HG03066 (cell line): ENCODE results near the gene ZNF143.

Source experiments
- ATAC-seq: cut with Tn5 transposase; IDR thresholded peaks from one replicate; pipeline ENCODE4 v1.9.1; 2021; ENCODE audit warnings: low read depth; ENCODE audit not compliant: unreplicated experiment

ZNF143 gene

GRCh38 chr11:9573052-9573774 lies 112.4 kb downstream of the ZNF143 start, which contains the start of gene WEE1:
WEE1 (plus strand) TSS chr11:9573670; CDS start chr11:9573934, 264 bp downstream.
- ATAC-seq, result peak; percentile 77

DNA sequence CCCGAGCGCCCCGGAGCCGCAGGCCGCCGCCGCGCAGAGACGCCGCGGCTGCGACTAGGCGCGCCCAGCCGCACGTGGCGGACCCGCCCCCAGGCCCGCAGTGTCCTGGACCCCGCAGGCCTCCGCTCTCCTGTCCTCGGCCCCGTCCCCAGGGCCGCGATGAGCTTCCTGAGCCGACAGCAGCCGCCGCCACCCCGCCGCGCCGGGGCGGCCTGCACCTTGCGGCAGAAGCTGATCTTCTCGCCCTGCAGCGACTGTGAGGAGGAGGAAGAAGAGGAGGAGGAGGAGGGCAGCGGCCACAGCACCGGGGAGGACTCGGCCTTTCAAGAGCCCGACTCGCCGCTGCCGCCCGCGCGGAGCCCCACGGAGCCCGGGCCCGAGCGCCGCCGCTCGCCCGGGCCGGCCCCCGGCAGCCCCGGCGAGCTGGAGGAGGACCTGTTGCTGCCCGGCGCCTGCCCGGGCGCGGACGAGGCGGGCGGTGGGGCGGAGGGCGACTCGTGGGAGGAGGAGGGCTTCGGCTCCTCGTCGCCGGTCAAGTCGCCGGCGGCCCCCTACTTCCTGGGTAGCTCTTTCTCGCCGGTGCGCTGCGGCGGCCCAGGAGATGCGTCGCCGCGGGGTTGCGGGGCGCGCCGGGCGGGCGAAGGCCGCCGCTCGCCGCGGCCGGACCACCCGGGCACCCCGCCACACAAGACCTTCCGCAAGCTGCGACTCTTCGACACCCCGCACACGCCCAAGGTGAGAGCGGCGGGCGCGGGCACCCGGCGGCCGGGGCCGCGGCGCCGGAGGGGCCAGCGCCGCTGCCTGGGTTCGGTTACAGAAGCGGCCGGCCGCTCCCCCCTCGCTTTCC lies 113.2 kb downstream of the ZNF143 start:
- peak; percentile 21 for ATAC-seq

DNA sequence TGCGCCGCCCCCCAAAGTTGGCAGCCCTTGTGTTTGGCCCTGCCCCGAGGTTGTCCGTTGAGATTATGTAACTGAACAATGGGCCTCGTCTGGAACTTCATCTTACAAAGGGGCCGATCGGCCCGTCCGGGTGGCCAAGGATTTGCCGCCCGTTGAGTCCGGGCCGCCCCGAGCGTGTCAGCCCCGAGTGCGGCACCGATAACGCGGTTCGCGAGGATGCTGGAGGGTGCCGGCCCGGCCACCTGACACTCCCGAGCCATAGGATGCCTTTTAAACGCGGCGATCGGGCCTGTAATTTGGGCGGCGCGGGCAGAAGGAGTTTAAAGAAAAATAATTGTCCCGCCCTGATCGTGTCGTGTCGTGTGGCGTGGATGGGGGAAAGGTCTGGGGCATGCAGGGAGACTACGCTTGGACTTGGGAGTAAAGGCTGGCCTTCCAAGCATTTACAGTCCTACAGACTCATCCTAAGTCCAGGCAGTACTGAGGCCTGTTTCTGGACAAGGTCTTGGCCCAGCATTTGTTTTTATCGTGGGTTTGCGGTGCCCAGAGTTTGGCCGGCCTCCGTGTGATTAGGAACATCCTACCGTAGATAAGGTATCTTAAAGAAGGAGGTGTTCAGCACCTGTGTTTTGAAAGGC lies 113.9 kb downstream of the ZNF143 start:
- ATAC-seq, result no peak

- no peak for ATAC-seq
Measured at GRCh38 chr11:9575260-9576240, 114.7 kb downstream of the ZNF143 start.

GRCh38 chr11:9576701-9577381 lies 116.0 kb downstream of the ZNF143 start:
- ATAC-seq, result no peak

- ATAC-seq, result no peak
Measured at GRCh38 chr11:9577556-9577955, 116.7 kb downstream of the ZNF143 start.
